Measurements from ENCODE around the gene DUSP22. TPM values are rescaled to one million over a fixed set of nuclear protein-coding genes. Genes with fewer than 3 reads are reported as not detected.

DUSP22 gene
- polyA plus RNA-seq, 2 of the 4 experiments (the other 2 are of a cell fraction): 6.2 to 11.3 TPM

- no peaks in the 10 kb centered on the region for H3K9me3 ChIP-seq
- no peak overlapping the region for H3K4me3 ChIP-seq
- FAIRE-seq (no peak), DNase-seq (ENCODE audit: low read depth in 1 of 2, low spot score in 1 of 2) (no peak), ATAC-seq (no peak)
- TF ChIP-seq MAX (IDR thresholded peaks at IDR 0.05): no peak
- no peak for TF ChIP-seq FOSB (CRISPR knock-in tag; IDR thresholded peaks at IDR 0.05)
- TF ChIP-seq SREBF2 (IDR thresholded peaks at IDR 0.05): no peak
- no peak for TF ChIP-seq RCOR1 (IDR thresholded peaks at IDR 0.05; ENCODE audit: low read depth, low read length)
- TF ChIP-seq MAZ (IDR thresholded peaks at IDR 0.05; ENCODE audit: borderline replicate concordance, low read depth, low read length): no peak
- TF ChIP-seq SMC3 (IDR thresholded peaks at IDR 0.05): no peak
- no peak for TF ChIP-seq HOXB5 (CRISPR knock-in tag; IDR thresholded peaks at IDR 0.05)
- no peak for TF ChIP-seq HDAC2 (IDR thresholded peaks at IDR 0.05)
- TF ChIP-seq KDM5A (IDR thresholded peaks at IDR 0.05): no peak
- TF ChIP-seq GATA3 (IDR thresholded peaks at IDR 0.05; ENCODE audit: borderline replicate concordance): no peak
- TF ChIP-seq BHLHE40 (IDR thresholded peaks at IDR 0.05; ENCODE audit: low read depth, low read length): no peak
- no peak for TF ChIP-seq HMGXB4 (CRISPR knock-in tag; IDR thresholded peaks at IDR 0.05; ENCODE audit: borderline replicate concordance)
- CTCF ChIA-PET: interaction anchor here (0.6 kb wide), 1 partner anchor 48 kb away, joined by 3 read pairs; no protein-coding TSS in a partner anchor
- no peak overlapping the region for H3K27ac ChIP-seq
- no peaks in the 10 kb centered on the region for H3K4me1 ChIP-seq
- no peak overlapping the region for H3K4me2 ChIP-seq
- POLR2A ChIA-PET: no interaction called here
Measured at GRCh38 chr6:316753-317038, 24.4 kb downstream of the DUSP22 start.

GRCh38 chr6:317060-317447 is 24.8 kb downstream of the DUSP22 start:
- no peak for DNase-seq (ENCODE audit: low read depth in 1 of 2, low spot score in 1 of 2)
- Histone ChIP-seq H3K4me1 (no peaks in the 10 kb centered on the region), H3K9me3 (no peaks in the 10 kb centered on the region), H3K27ac (no peak overlapping the region), H3K4me2 (no peak overlapping the region), H3K4me3 (no peak overlapping the region)
- no peak for FAIRE-seq
- ChIA-PET CTCF (no interaction called here), POLR2A (no interaction called here)
- WGBS (ENCODE audit: missing lambda C conversion rate): 86% methylated on average over 7 of the region's 7 CpGs
- TF ChIP-seq HMGXB4 (CRISPR knock-in tag; IDR thresholded peaks at IDR 0.05; ENCODE audit: borderline replicate concordance) (no peak), EHMT2 (IDR thresholded peaks at IDR 0.05; ENCODE audit: low read depth) (no peak), HES2 (IDR thresholded peaks at IDR 0.05) (no peak), MAFK (IDR thresholded peaks at IDR 0.05; ENCODE audit: partially characterized antibody) (no peak)
- ATAC-seq: no peak

- 85% methylated on average over 18 of the region's 18 CpGs for WGBS (ENCODE audit: missing lambda C conversion rate)
- no peak for TF ChIP-seq ZNF302 (CRISPR knock-in tag; IDR thresholded peaks at IDR 0.05)
- TF ChIP-seq HOXA7 (CRISPR knock-in tag; IDR thresholded peaks at IDR 0.05): no peak
- TF ChIP-seq REST (IDR thresholded peaks at IDR 0.05): no peak
- TF ChIP-seq NPAS2 (CRISPR knock-in tag; IDR thresholded peaks at IDR 0.05; ENCODE audit: borderline replicate concordance): no peak
- no peak for TF ChIP-seq SMC3 (IDR thresholded peaks at IDR 0.05)
- TF ChIP-seq HEYL (CRISPR knock-in tag; IDR thresholded peaks at IDR 0.05): no peak
- TF ChIP-seq ATOH8 (CRISPR knock-in tag; IDR thresholded peaks at IDR 0.05; ENCODE audit: low read depth): no peak
- no peak for TF ChIP-seq POLR2A (IDR thresholded peaks at IDR 0.05; ENCODE audit: low read length)
- no peak for TF ChIP-seq KDM1A (IDR thresholded peaks at IDR 0.05; ENCODE audit: low read depth)
- no peak for TF ChIP-seq E2F6 (IDR thresholded peaks at IDR 0.05; ENCODE audit: borderline replicate concordance, low read depth)
- no peak for TF ChIP-seq MAX (IDR thresholded peaks at IDR 0.05)
- TF ChIP-seq MYC (IDR thresholded peaks at IDR 0.05; ENCODE audit: borderline replicate concordance, low read length): no peak
- TF ChIP-seq EHMT2 (IDR thresholded peaks at IDR 0.05; ENCODE audit: low read depth): no peak
- TF ChIP-seq CEBPB (IDR thresholded peaks at IDR 0.05): no peak
Measured at GRCh38 chr6:317448-318144, 25.3 kb downstream of the DUSP22 start.

More at GRCh38 chr6:317448-318144, 25.3 kb downstream of the DUSP22 start:
- Histone ChIP-seq H3K27ac (no peak overlapping the region), H3K4me1 (no peaks in the 10 kb centered on the region), H3K4me2 (no peak overlapping the region), H3K9me3 (no peaks in the 10 kb centered on the region), H3K4me3 (no peak overlapping the region)
- ATAC-seq: no peak
- ChIA-PET CTCF (no interaction called here), POLR2A (no interaction called here)
- FAIRE-seq: no peak
- no peak for DNase-seq (ENCODE audit: low read depth in 1 of 2, low spot score in 1 of 2)
